IPS-NIHi7 (cell line): ENCODE measurements around the gene KARS1.

Experiments
- DNase-seq: peaks from one replicate; pipeline ENCODE4 v3.0.0; 2012; ENCODE audit warnings: mixed read lengths; ENCODE audit errors: extremely low spot score

KARS1 gene

DNA sequence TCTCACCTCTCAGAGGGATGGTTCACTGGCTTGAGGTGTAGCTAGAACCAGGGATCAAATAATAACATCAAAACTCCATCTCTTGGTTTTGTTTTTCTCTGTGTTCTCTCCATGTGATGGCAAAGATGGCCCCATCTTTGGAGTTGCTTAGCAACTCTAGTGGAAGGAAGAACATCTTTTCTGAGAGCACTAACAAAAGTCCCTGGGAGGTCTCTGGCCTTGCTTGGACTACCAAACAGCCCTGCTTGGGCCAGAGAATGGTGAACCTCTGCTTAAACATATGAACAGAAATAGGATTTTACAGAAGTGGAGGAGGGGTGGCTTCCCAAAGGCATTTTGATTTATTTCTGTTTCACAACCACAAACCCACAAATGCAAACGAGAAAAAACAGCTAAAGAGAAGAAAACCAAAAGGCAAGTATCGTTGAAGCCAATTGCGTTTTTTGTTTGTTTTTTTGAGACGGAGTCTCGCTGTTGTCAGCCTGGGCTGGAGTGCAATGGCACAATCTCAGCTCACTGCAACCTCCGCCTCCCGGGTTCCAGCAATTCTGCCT is 68.1 kb downstream of the KARS1 start:
- no peak for DNase-seq

- no peak for DNase-seq
Measured at GRCh38 chr16:75578725-75579124, 68.7 kb downstream of the KARS1 start.

GRCh38 chr16:75578212-75578611 is 69.3 kb downstream of the KARS1 start:
- DNase-seq = no peak
